Skin of body (tissue), 3 donors: ENCODE results near the gene OR56A5. TPM values are rescaled to one million over a fixed set of nuclear protein-coding genes. Genes with fewer than 3 reads are reported as not detected.

Experiments used
- DNase-seq: peaks from one replicate; lab custom pipeline; 2025; lab: John Stamatoyannopoulos, UW
- small RNA-seq: library from RNA; depleted of rRNA; stranded (forward); fragments of <200 nt; gene quantifications from one replicate; pipeline ENCODE3, GENCODE V24; 2014; ENCODE audit warnings: low replicate concordance
- total RNA-seq: library from RNA; depleted of rRNA; stranded (reverse); fragments of >200 nt; gene quantifications from one replicate; pipeline ENCODE4 v1.2.3, GENCODE V29; 2014

The OR56A5 gene
- total RNA-seq, 1 donor from 2014 or later = not detected

GRCh38 chr11:5933116-5933515 is 35.2 kb downstream of the OR56A5 start:
- no peak for DNase-seq

- no peak for DNase-seq
Measured at GRCh38 chr11:5932671-5933070, 35.6 kb downstream of the OR56A5 start.

GRCh38 chr11:5931061-5931460 is 37.2 kb downstream of the OR56A5 start:
- DNase-seq = no peak

- DNase-seq = no peak
Measured at GRCh38 chr11:5930614-5931013, 37.7 kb downstream of the OR56A5 start.

GRCh38 chr11:5929571-5930368 is 38.5 kb downstream of the OR56A5 start:
- no peak for DNase-seq

GRCh38 chr11:5928811-5929210 is 39.5 kb downstream of the OR56A5 start:
- no peak for DNase-seq

- DNase-seq = no peak
Measured at GRCh38 chr11:5928271-5928670, 40.0 kb downstream of the OR56A5 start.

- DNase-seq = no peak
Measured at GRCh38 chr11:5923794-5924193, 44.5 kb downstream of the OR56A5 start.

GRCh38 chr11:5923427-5923776 is 44.9 kb downstream of the OR56A5 start:
- DNase-seq = no peak

GRCh38 chr11:5922749-5923426 is 45.4 kb downstream of the OR56A5 start:
- DNase-seq = no peak

Small RNA genes within 50 kb of the gene (small RNA-seq; reads per million reads assigned to genes)
- gene RNA5SP329 = not detected

Other genes starting within 250 kb of the OR56A5 start
- not detected for gene OR56B1, start 232.0 kb downstream of the OR56A5 start, total RNA-seq
- not detected for gene OR52N4, start 214.3 kb downstream of the OR56A5 start, total RNA-seq
- gene OR52N5, start 185.1 kb downstream of the OR56A5 start, total RNA-seq = not detected
- not detected for gene OR52N1, start 177.2 kb downstream of the OR56A5 start, total RNA-seq
- not detected for gene OR52N2, start 159.6 kb downstream of the OR56A5 start, total RNA-seq
- not detected for gene OR52E6, start 126.6 kb downstream of the OR56A5 start, total RNA-seq
- not detected for gene OR52E8, start 110.8 kb downstream of the OR56A5 start, total RNA-seq
- gene OR52E4, start 87.9 kb downstream of the OR56A5 start, total RNA-seq = not detected
- gene OR52E5, start 75.3 kb downstream of the OR56A5 start, total RNA-seq = not detected
- not detected for gene OR56A3, start 26.2 kb downstream of the OR56A5 start, total RNA-seq
- not detected for gene OR52L1, start 18.5 kb upstream of the OR56A5 start, total RNA-seq
- not detected for gene OR56A4, start 38.5 kb upstream of the OR56A5 start, total RNA-seq
- not detected for gene OR56A1, start 62.3 kb upstream of the OR56A5 start, total RNA-seq
- not detected for gene OR56B4, start 139.2 kb upstream of the OR56A5 start, total RNA-seq
- gene OR52B2, start 201.8 kb upstream of the OR56A5 start, total RNA-seq = not detected
- gene OR52W1, start 230.7 kb upstream of the OR56A5 start, total RNA-seq = not detected
- not detected for gene C11orf42, start 237.1 kb upstream of the OR56A5 start, total RNA-seq